CD14-positive monocyte (primary cell): ENCODE results near the gene DENND1A. TPM values are rescaled to one million over a fixed set of nuclear protein-coding genes. Genes with fewer than 3 reads are reported as not detected.

ENCODE experiments used
- DNase-seq, 3 donors: peaks; one replicate each; pipeline ENCODE4 v3.0.0-alpha.2; 2011 to 2022
- H2AFZ ChIP-seq: 2 replicates; pipeline ENCODE4 v1.6.0; 2012; ENCODE audit warnings: mild to moderate bottlenecking, low read depth, low read length, inconsistent platforms; ENCODE audit not compliant: insufficient read depth, poor library complexity, severe bottlenecking
- H3K27ac ChIP-seq, 2 donors: 1 replicate in 1 of 2; 2 replicates in 1 of 2; pipeline ENCODE4 v1.5.1; 2012 to 2013; ENCODE audit warnings: low read length in 2 of 2, control low read depth in 1 of 2, inconsistent platforms in 1 of 2, low read depth in 1 of 2, mild to moderate bottlenecking in 1 of 2
- H3K27me3 ChIP-seq, 2 donors: one replicate each; pipeline versions ENCODE4 v1.6.0 to v1.6.1; 2011 to 2013; ENCODE audit warnings: low read length in 2 of 2; ENCODE audit not compliant: control insufficient read depth in 2 of 2, insufficient read depth in 2 of 2
- H3K36me3 ChIP-seq, 2 donors: replicated peaks in 1 of 2; 1 replicate in 1 of 2; 2 replicates in 1 of 2; pipeline versions ENCODE4 v1.5.1 to v1.6.1; 2012 to 2013; ENCODE audit warnings: low read length in 2 of 2, control low read depth in 1 of 2, inconsistent platforms in 1 of 2, mild to moderate bottlenecking in 1 of 2; ENCODE audit not compliant: insufficient read depth in 2 of 2, control insufficient read depth in 1 of 2
- H3K4me1 ChIP-seq, 2 donors: 1 replicate in 1 of 2; 2 replicates in 1 of 2; pipeline versions ENCODE4 v1.5.1 to v1.6.1; 2012 to 2013; ENCODE audit warnings: low read length in 2 of 2, control low read depth in 1 of 2, inconsistent platforms in 1 of 2, mild to moderate bottlenecking in 1 of 2, moderate library complexity in 1 of 2; ENCODE audit not compliant: insufficient read depth in 2 of 2, control insufficient read depth in 1 of 2
- H3K4me2 ChIP-seq: replicated peaks from 2 replicates; pipeline ENCODE3; 2012; ENCODE audit warnings: low read length, moderate library complexity, mild to moderate bottlenecking; ENCODE audit not compliant: poor library complexity, severe bottlenecking; ENCODE audit errors: extremely low read depth
- H3K4me3 ChIP-seq, 3 experiments: fragments of 200-600 bp in 1 of 3; sonication (generic) in 1 of 3; replicated peaks in 1 of 3; 1 replicate in 2 of 3; 2 replicates in 1 of 3; pipeline ENCODE4 v1.5.1; 2011 to 2013; ENCODE audit warnings: low read length in 3 of 3, mild to moderate bottlenecking in 3 of 3, control low read depth in 2 of 3, low read depth in 2 of 3, inconsistent platforms in 1 of 3, moderate library complexity in 1 of 3
- H3K79me2 ChIP-seq: 2 replicates; pipeline ENCODE4 v1.6.0; 2012; ENCODE audit warnings: mild to moderate bottlenecking, control low read depth, inconsistent platforms, low read length, moderate library complexity; ENCODE audit not compliant: insufficient read depth
- H3K9ac ChIP-seq: 2 replicates; pipeline ENCODE4 v1.6.0; 2017; ENCODE audit warnings: low read length, mild to moderate bottlenecking; ENCODE audit not compliant: insufficient read depth, poor library complexity, severe bottlenecking
- H3K9me3 ChIP-seq, 2 donors: replicated peaks in 1 of 2; 1 replicate in 1 of 2; 2 replicates in 1 of 2; pipeline versions ENCODE4 v1.5.1 to v1.6.1; 2012 to 2013; ENCODE audit warnings: low read length in 2 of 2, control low read depth in 1 of 2; ENCODE audit not compliant: control insufficient read depth in 1 of 2, insufficient read depth in 1 of 2
- H4K20me1 ChIP-seq: 2 replicates; pipeline ENCODE4 v1.6.0; 2012; ENCODE audit warnings: mild to moderate bottlenecking, low read length, control low read depth, moderate library complexity; ENCODE audit not compliant: insufficient read depth
- H3K27ac Mint-ChIP-seq, 7 donors: one replicate each; pipeline ENCODE4 v1.8.0; 2020; ENCODE audit warnings: mild to moderate bottlenecking in 7 of 7, mixed read lengths in 7 of 7, moderate library complexity in 6 of 7, inconsistent platforms in 2 of 7
- H3K27me3 Mint-ChIP-seq, 3 donors: one replicate each; pipeline ENCODE4 v1.8.0; 2021 to 2022; ENCODE audit warnings: low read depth in 3 of 3, mild to moderate bottlenecking in 3 of 3, mixed read lengths in 3 of 3, moderate library complexity in 3 of 3, inconsistent platforms in 1 of 3
- H3K36me3 Mint-ChIP-seq, 2 donors: one replicate each; pipeline ENCODE4 v1.8.0; 2020; ENCODE audit warnings: mixed read lengths in 2 of 2, inconsistent platforms in 1 of 2, mild to moderate bottlenecking in 1 of 2
- H3K4me1 Mint-ChIP-seq: one replicate; pipeline ENCODE4 v1.8.0; 2020; ENCODE audit warnings: mild to moderate bottlenecking, mixed read lengths
- H3K4me3 Mint-ChIP-seq, 2 donors: one replicate each; pipeline ENCODE4 v1.8.0; 2020; ENCODE audit warnings: mild to moderate bottlenecking in 2 of 2, mixed read lengths in 2 of 2, moderate library complexity in 1 of 2
- H3K9me3 Mint-ChIP-seq, 7 donors: one replicate each; pipeline ENCODE4 v1.8.0; 2020 to 2022; ENCODE audit warnings: mixed read lengths in 7 of 7, mild to moderate bottlenecking in 6 of 7, moderate library complexity in 6 of 7, inconsistent platforms in 2 of 7
- WGBS: methylation state at CpG from one replicate; pipeline ENCODE4 v1.1.5; 2013; ENCODE audit warnings: missing lambda C conversion rate; ENCODE audit not compliant: insufficient coverage; 5-methylcytosine and 5-hydroxymethylcytosine counted together
- intact Hi-C, 2 donors: fragments of 100-400 bp; cut with micrococcal nuclease; formaldehyde crosslinking; loops; one replicate each; pipeline versions ENCODE4 v1.15.0 to v1.15.1; 2023
- polyA plus RNA-seq, 3 donors: library from polyadenylated mRNA; depleted of rRNA in 1 of 3; unstranded in 2 of 3; stranded (reverse) in 1 of 3; fragments of 300-500 nt in 2 of 3; fragments of >200 nt in 1 of 3; fragmentation: Illumina TruSeq in 2 of 3; gene quantifications; 1 replicate in 2 of 3; 2 replicates in 1 of 3; pipeline ENCODE4 v1.2.3, GENCODE V29; 2012 to 2021
- TF ChIP-seq, protein P1 (sequence below): fragments of 200-600 bp; IDR thresholded peaks from one replicate; pipeline ENCODE4 v1.8.0; 2022; ENCODE audit warnings: antibody characterized with exemption, mild to moderate bottlenecking

The DENND1A gene
- polyA plus RNA-seq, 3 donors: 24.8 to 73.0 (median 29.4) TPM

DNA sequence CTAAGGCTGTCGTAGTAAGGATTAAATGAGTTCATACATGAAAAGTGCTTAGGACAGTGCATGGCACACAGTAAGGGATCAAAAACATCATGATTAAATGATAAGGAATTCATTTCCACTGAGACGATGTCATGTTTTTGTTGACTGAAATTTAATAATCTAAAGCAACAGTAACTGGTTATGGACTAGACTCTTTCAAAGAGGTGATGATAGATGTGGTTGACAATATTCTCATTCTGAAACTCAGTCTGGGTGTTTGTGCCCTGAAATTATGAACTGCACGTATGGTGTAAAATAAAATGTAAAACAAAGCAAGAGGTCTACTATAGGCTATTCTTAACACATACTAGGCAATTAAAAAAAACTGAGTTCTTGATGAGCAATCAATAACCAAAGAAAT is 280.0 kb downstream of the DENND1A start:
- no peak overlapping the region for H3K9ac ChIP-seq
- H3K4me2 ChIP-seq: no peak overlapping the region
- no peaks in the 10 kb centered on the region for H3K9me3 ChIP-seq
- H2AFZ ChIP-seq: no peak overlapping the region
- intact Hi-C loops: no loop called here
- Mint-ChIP-seq H3K4me1 (no peaks in the 10 kb centered on the region), H3K27me3 (peaks cover 0 to 2% (median 0%) of the 10 kb centered on the region in 3 donors), H3K27ac (no peak overlapping the region), H3K36me3 (peaks cover 74 to 86% of the 10 kb centered on the region in 2 donors), H3K4me3 (no peak overlapping the region), H3K9me3 (no peaks in the 10 kb centered on the region)
- no peak overlapping the region for H3K4me3 ChIP-seq
- no peaks in the 10 kb centered on the region for H3K79me2 ChIP-seq
- no CpG with 5 or more reads among the region's 3 CpGs for WGBS
- H3K36me3 ChIP-seq: peaks cover 27 to 98% of the 10 kb centered on the region in 2 donors
- peaks cover 56% of the 10 kb centered on the region for H4K20me1 ChIP-seq
- DNase-seq: no peak
- TF ChIP-seq, protein P1, sequence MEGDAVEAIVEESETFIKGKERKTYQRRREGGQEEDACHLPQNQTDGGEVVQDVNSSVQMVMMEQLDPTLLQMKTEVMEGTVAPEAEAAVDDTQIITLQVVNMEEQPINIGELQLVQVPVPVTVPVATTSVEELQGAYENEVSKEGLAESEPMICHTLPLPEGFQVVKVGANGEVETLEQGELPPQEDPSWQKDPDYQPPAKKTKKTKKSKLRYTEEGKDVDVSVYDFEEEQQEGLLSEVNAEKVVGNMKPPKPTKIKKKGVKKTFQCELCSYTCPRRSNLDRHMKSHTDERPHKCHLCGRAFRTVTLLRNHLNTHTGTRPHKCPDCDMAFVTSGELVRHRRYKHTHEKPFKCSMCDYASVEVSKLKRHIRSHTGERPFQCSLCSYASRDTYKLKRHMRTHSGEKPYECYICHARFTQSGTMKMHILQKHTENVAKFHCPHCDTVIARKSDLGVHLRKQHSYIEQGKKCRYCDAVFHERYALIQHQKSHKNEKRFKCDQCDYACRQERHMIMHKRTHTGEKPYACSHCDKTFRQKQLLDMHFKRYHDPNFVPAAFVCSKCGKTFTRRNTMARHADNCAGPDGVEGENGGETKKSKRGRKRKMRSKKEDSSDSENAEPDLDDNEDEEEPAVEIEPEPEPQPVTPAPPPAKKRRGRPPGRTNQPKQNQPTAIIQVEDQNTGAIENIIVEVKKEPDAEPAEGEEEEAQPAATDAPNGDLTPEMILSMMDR: no peak
- H3K27ac ChIP-seq: no peak overlapping the region
- H3K4me1 ChIP-seq: no peaks in the 10 kb centered on the region
- H3K27me3 ChIP-seq: no peaks in the 10 kb centered on the region

DNA sequence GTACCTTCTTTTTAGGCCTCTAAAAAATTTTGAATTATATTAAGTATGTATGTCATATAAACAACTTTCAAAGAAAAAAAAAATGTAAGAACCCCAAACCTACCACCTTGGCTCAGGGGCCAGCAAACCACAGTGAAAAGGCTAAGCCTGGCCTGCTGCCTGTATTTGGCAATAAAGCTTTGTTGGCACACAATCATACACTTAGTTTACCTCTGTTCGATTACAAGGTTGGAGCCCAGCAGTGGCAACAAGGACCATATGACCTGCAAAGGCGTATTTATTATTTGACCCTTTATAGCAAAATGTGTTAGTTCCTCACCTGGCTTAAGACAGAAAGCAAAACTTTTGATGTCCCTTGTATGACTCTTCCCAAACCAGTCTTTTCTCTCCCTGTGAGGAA is 282.8 kb downstream of the DENND1A start:
- H3K36me3 ChIP-seq: peaks cover 28 to 98% of the 10 kb centered on the region in 2 donors

More for the DNA sequence above, 282.8 kb downstream of the DENND1A start:
- Histone ChIP-seq H3K27ac (no peak overlapping the region), H3K27me3 (no peaks in the 10 kb centered on the region), H3K4me1 (no peaks in the 10 kb centered on the region), H3K4me2 (no peak overlapping the region), H3K9ac (no peak overlapping the region), H3K79me2 (no peaks in the 10 kb centered on the region), H4K20me1 (peaks cover 77% of the 10 kb centered on the region), H3K9me3 (no peaks in the 10 kb centered on the region), H2AFZ (no peak overlapping the region), H3K4me3 (no peak overlapping the region)
- H3K27ac Mint-ChIP-seq: no peak overlapping the region
- no peak overlapping the region for H3K4me3 Mint-ChIP-seq
- no peak for DNase-seq
- 100% methylated on average over 2 of the region's 2 CpGs for WGBS
- H3K9me3 Mint-ChIP-seq: no peaks in the 10 kb centered on the region
- intact Hi-C loops: no loop called here
- H3K27me3 Mint-ChIP-seq: peaks cover 0 to 2% (median 0%) of the 10 kb centered on the region in 3 donors
- H3K36me3 Mint-ChIP-seq: peaks cover 76 to 86% of the 10 kb centered on the region in 2 donors
- TF ChIP-seq, protein P1: no peak
- H3K4me1 Mint-ChIP-seq: no peaks in the 10 kb centered on the region
